ENCODE data around the gene GPR63. TPM values are rescaled to one million over a fixed set of nuclear protein-coding genes. Genes with fewer than 3 reads are reported as not detected.

Gene GPR63
- total and polyA plus RNA-seq, 8 donors = 0.71 to 3.8 (median 3.0) TPM

DNA sequence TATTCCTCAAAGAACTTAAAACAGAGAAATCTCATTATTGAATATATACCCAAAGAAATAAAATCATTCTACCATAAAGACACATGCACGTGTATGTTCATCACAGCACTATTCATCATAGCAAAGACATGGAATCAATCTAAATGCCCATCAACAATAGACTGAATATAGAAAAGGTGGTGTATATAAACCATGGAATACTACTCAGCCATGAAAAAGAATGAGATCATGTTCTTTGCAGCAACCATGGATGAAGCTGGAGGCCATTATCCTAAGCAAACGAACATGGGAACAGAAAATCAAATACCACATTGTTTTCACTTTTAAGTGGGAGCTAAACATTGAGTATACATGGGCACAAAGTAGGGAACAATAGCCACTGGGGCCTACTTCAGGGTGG lies 12.3 kb upstream of the GPR63 start:
- DNase-seq (no peak), ATAC-seq (no peak)
- no peaks in the 10 kb centered on the region for H3K27me3 ChIP-seq
- H3K27ac ChIP-seq = no peak overlapping the region
- intact Hi-C loops (cut with DNase I) = no loop called here
- H3K4me3 ChIP-seq = no peak overlapping the region
- H3K4me1 ChIP-seq = no peaks in the 10 kb centered on the region
- H3K9me3 ChIP-seq = peaks cover 0 to 20% of the 10 kb centered on the region in 2 donors
- no peak for TF ChIP-seq CTCF (IDR thresholded peaks at IDR 0.05)
- H3K36me3 ChIP-seq = no peaks in the 10 kb centered on the region

DNA sequence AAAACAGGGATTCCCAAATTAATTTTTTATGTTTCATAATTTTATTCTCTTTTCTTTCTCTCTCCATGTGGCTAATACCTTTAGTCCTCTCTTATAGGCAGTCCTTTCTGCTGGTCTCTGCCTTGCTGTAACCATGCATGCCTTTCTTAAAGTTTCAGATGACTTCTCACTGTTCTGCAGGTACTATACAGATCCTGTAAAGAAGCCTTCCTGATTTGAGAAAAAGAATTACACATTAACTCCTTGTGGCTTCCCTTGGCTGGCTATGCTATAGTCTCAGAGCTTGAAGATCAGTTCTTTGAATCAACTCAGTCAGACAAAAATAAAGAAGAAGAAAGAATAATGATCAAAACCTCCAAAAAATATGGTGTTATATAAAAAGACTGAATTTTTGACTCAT lies 7.3 kb upstream of the GPR63 start:
- H3K27me3 ChIP-seq = peaks cover 0 to 1% of the 10 kb centered on the region in 2 donors
- peaks cover 0 to 22% of the 10 kb centered on the region in 2 donors for H3K9me3 ChIP-seq
- H3K4me1 ChIP-seq = no peaks in the 10 kb centered on the region
- no peaks in the 10 kb centered on the region for H3K36me3 ChIP-seq
- no peak for ATAC-seq
- H3K4me3 ChIP-seq = no peak overlapping the region
- no peak for TF ChIP-seq CTCF (IDR thresholded peaks at IDR 0.05)
- intact Hi-C loops (cut with DNase I) = no loop called here
- no peak overlapping the region for H3K27ac ChIP-seq
- DNase-seq = no peak

- H3K9me3 ChIP-seq = peaks cover 0 to 15% of the 10 kb centered on the region in 2 donors
- peaks cover 0 to 33% of the 10 kb centered on the region in 2 donors for H3K27me3 ChIP-seq
- H3K4me3 ChIP-seq = no peak overlapping the region
- ATAC-seq (no peak), DNase-seq (no peak)
- H3K4me1 ChIP-seq = peaks cover 0 to 14% of the 10 kb centered on the region in 2 donors
- H3K36me3 ChIP-seq = no peaks in the 10 kb centered on the region
- no peak overlapping the region for H3K27ac ChIP-seq
- no peak for TF ChIP-seq CTCF (IDR thresholded peaks at IDR 0.05)
- intact Hi-C loops (cut with DNase I) = no loop called here
Measured at GRCh38 chr6:96841345-96841744, 4.1 kb upstream of the GPR63 start.

DNA sequence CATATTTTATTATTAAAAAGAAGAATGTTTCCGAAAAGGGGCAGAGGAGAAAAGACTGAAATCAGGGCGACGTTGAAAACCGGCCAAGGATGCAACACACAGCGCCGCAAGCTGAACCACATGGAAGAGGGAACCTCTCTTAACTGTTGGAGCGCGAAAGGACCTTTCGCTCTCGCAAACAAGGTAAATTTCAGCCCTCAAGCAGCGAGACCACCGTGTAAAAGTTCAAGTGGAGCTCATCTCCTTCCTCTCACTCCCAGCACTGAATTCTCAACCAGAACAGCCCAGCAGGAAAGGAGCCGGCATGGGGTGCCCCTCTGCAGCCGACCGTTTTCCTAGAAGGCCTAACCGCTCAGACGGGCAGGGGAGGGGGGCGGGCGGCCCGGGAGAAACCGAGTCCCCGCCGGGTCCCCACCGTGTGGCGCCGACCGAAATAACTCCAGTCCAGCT lies 621 bp downstream of the GPR63 start:
- Histone ChIP-seq H3K36me3 (no peaks in the 10 kb centered on the region), H3K9me3 (no peaks in the 10 kb centered on the region), H3K27ac (no peak overlapping the region), H3K4me1 (peaks cover 0 to 16% of the 10 kb centered on the region in 2 donors), H3K4me3 (peak overlapping the region; percentile 46 to 60), H3K27me3 (peaks cover 6 to 52% of the 10 kb centered on the region in 2 donors)
- DNase-seq (peak in 2 of 4 donors; percentile 11 to 27), ATAC-seq (peak; percentile 49)
- TF ChIP-seq CTCF (IDR thresholded peaks at IDR 0.05) = no peak
- intact Hi-C loops (cut with DNase I) = no loop called here

DNA sequence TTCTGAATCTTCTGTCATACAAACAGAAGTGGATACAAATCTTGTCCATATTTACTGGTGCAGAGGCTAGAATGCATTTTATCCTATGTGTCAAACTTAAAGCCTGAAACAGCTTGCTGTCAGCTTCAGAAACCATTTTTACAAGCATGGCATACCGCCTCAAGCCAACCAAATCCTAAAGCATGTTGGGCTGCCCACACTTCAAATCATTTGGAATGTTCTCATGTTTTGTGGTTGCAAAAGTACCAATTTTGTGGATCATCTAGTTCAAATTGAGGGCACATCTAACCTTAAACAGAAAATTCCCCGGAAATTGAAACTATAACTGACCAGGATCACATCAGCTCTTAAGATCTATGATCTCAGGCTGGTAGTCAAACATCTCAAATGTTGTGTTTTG lies 3.2 kb downstream of the GPR63 start:
- no peak overlapping the region for H3K27ac ChIP-seq
- no peak for TF ChIP-seq CTCF (IDR thresholded peaks at IDR 0.05)
- H3K36me3 ChIP-seq = no peaks in the 10 kb centered on the region
- peaks cover 6 to 46% of the 10 kb centered on the region in 2 donors for H3K27me3 ChIP-seq
- intact Hi-C loops (cut with DNase I) = no loop called here
- peaks cover 0 to 16% of the 10 kb centered on the region in 2 donors for H3K4me1 ChIP-seq
- H3K4me3 ChIP-seq = no peak overlapping the region
- no peak for DNase-seq
- ATAC-seq = no peak
- H3K9me3 ChIP-seq = no peaks in the 10 kb centered on the region

All from left lung (tissue), 10 donors.